ENCODE measurements around the gene LMNTD2. TPM values are rescaled to one million over a fixed set of nuclear protein-coding genes. Genes with fewer than 3 reads are reported as not detected.

The LMNTD2 gene
- total RNA-seq, 1 donor from 2014 or later: 4.2 TPM

- H3K4me1 Mint-ChIP-seq (ENCODE audit: unreplicated experiment): no peaks in the 10 kb centered on the region
- no peaks in the 10 kb centered on the region for H3K36me3 Mint-ChIP-seq (ENCODE audit: low read depth, unreplicated experiment)
- H3K9me3 Mint-ChIP-seq (ENCODE audit: unreplicated experiment): no peaks in the 10 kb centered on the region
- peaks cover 12% of the 10 kb centered on the region for H3K27me3 Mint-ChIP-seq (ENCODE audit: unreplicated experiment)
- H3K27ac Mint-ChIP-seq (ENCODE audit: unreplicated experiment): no peak overlapping the region
- no peak overlapping the region for H3K4me3 Mint-ChIP-seq (ENCODE audit: unreplicated experiment)
- DNase-seq (ENCODE audit: low spot score): no peak
- TF ChIP-seq, protein P1, sequence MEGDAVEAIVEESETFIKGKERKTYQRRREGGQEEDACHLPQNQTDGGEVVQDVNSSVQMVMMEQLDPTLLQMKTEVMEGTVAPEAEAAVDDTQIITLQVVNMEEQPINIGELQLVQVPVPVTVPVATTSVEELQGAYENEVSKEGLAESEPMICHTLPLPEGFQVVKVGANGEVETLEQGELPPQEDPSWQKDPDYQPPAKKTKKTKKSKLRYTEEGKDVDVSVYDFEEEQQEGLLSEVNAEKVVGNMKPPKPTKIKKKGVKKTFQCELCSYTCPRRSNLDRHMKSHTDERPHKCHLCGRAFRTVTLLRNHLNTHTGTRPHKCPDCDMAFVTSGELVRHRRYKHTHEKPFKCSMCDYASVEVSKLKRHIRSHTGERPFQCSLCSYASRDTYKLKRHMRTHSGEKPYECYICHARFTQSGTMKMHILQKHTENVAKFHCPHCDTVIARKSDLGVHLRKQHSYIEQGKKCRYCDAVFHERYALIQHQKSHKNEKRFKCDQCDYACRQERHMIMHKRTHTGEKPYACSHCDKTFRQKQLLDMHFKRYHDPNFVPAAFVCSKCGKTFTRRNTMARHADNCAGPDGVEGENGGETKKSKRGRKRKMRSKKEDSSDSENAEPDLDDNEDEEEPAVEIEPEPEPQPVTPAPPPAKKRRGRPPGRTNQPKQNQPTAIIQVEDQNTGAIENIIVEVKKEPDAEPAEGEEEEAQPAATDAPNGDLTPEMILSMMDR (IDR thresholded peaks at IDR 0.05; ENCODE audit: unreplicated experiment): no peak
These were observed 7.2 kb downstream of the LMNTD2 start for GRCh38 chr11:553083-553987.

DNA sequence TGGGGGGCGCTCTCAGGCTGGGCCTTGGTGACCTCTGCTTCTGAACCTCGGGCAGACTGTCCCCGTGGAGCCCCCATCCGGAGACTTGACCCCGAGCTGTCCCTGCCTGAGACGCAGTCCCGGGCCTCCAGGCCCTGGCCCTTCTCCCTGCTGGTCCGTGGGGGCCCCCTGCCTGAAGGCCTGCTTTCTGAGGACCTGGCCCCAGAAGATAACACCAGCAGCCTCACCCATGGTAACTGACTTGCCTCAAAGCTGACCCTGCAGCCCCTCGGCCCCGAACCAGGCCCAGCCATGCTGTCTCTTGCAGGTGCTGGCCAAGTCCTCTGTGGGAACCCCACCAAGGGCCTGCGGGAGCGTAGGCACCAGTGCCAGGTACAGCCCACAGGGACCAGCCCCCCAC, 8.9 kb downstream of the LMNTD2 start:
- Mint-ChIP-seq H3K36me3 (ENCODE audit: low read depth, unreplicated experiment) (no peaks in the 10 kb centered on the region), H3K27me3 (ENCODE audit: unreplicated experiment) (peaks cover 10% of the 10 kb centered on the region), H3K27ac (ENCODE audit: unreplicated experiment) (no peak overlapping the region), H3K9me3 (ENCODE audit: unreplicated experiment) (no peaks in the 10 kb centered on the region), H3K4me1 (ENCODE audit: unreplicated experiment) (no peaks in the 10 kb centered on the region), H3K4me3 (ENCODE audit: unreplicated experiment) (no peak overlapping the region)
- TF ChIP-seq, protein P1 (IDR thresholded peaks at IDR 0.05; ENCODE audit: unreplicated experiment): no peak
- no peak for DNase-seq (ENCODE audit: low spot score)

DNA sequence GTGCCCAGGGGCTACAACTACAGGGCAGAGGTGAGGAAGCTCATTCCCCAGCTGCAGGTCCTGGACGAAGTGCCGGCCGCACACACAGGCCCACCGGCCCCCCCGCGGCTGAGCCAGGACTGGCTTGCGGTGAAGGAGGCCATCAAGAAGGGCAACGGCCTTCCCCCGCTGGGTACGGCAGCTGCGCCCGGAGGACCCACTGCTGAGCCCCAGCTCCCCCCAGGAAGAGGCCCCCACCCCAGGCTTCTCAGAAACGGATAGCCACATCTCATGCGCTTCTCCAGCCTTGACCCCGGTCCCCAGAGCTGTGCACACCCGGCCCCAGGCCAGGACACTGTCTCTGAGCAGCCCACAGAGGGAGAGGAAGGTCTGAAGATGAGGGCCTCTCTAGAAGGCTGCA, 9.4 kb downstream of the LMNTD2 start:
- Mint-ChIP-seq H3K27me3 (ENCODE audit: unreplicated experiment) (peaks cover 7% of the 10 kb centered on the region), H3K36me3 (ENCODE audit: low read depth, unreplicated experiment) (no peaks in the 10 kb centered on the region), H3K4me1 (ENCODE audit: unreplicated experiment) (no peaks in the 10 kb centered on the region), H3K4me3 (ENCODE audit: unreplicated experiment) (no peak overlapping the region), H3K27ac (ENCODE audit: unreplicated experiment) (no peak overlapping the region), H3K9me3 (ENCODE audit: unreplicated experiment) (no peaks in the 10 kb centered on the region)
- no peak for DNase-seq (ENCODE audit: low spot score)
- TF ChIP-seq, protein P1 (IDR thresholded peaks at IDR 0.05; ENCODE audit: unreplicated experiment): no peak

DNA sequence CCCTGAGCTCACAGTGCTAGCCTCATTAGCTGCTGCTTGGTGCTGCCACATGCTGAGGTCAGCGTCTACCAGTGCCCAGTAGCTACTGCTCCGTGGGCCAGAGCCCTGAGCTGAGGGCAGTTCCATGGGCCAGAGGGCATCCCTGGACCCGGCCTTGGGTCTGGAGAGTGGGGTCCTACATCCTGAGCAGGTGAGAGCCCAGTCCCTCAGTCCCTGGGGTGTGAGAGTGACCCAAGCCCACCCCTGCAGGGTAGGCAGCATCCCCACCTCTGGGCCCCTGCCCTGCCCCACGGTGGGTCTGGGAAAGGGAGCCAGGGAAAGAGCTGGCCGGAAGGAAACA, 9.8 kb downstream of the LMNTD2 start:
- no peaks in the 10 kb centered on the region for H3K9me3 Mint-ChIP-seq (ENCODE audit: unreplicated experiment)
- peaks cover 9% of the 10 kb centered on the region for H3K27me3 Mint-ChIP-seq (ENCODE audit: unreplicated experiment)
- DNase-seq (ENCODE audit: low spot score): no peak
- H3K36me3 Mint-ChIP-seq (ENCODE audit: low read depth, unreplicated experiment): no peaks in the 10 kb centered on the region
- TF ChIP-seq, protein P1 (IDR thresholded peaks at IDR 0.05; ENCODE audit: unreplicated experiment): no peak
- no peak overlapping the region for H3K27ac Mint-ChIP-seq (ENCODE audit: unreplicated experiment)
- H3K4me1 Mint-ChIP-seq (ENCODE audit: unreplicated experiment): no peaks in the 10 kb centered on the region
- no peak overlapping the region for H3K4me3 Mint-ChIP-seq (ENCODE audit: unreplicated experiment)

DNA sequence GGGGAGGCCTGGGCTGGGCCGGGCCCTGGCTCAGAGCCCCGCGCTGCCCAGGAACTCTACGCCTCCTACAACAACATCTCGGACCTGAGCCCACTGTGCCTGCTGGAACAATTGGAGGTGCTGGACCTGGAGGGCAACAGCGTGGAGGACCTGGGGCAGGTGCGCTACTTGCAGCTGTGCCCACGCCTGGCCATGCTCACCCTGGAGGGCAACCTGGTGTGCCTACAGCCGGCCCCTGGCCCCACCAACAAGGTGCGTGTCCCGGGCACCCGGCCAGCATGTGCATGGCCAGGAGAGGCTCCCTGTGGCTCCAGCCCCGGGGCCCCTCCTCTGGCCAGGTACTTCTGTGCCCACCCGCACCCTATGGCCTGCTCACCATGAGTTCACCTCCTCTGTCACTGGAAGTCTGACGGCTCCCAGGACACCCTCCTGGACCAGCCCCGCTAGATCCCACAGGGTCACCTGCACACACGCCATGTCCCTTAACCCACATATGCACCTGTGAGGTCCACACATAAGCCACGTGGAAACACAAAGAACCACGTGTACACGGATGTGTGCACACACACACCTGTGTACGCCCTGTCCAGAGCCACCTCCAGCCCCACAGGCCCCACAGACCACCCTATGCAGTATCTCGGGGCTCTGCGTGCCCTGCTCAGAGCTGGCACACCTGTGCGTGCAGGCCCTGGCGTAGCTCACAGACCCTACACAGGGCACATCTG, 10.4 kb downstream of the LMNTD2 start:
- TF ChIP-seq, protein P1 (IDR thresholded peaks at IDR 0.05; ENCODE audit: unreplicated experiment): no peak
- Mint-ChIP-seq H3K4me1 (ENCODE audit: unreplicated experiment) (no peaks in the 10 kb centered on the region), H3K27me3 (ENCODE audit: unreplicated experiment) (peaks cover 14% of the 10 kb centered on the region), H3K27ac (ENCODE audit: unreplicated experiment) (no peak overlapping the region), H3K4me3 (ENCODE audit: unreplicated experiment) (no peak overlapping the region), H3K36me3 (ENCODE audit: low read depth, unreplicated experiment) (no peaks in the 10 kb centered on the region), H3K9me3 (ENCODE audit: unreplicated experiment) (no peaks in the 10 kb centered on the region)
- no peak for DNase-seq (ENCODE audit: low spot score)

All from endothelial cell (in vitro differentiated cells).